Ishikawa (cell line): ENCODE results near the gene PDE1A.

ENCODE experiments used
- CEBPB ChIP-seq: IDR thresholded peaks from 2 replicates; pipeline ENCODE4 v1.6.1; 2012
- CREB1 ChIP-seq: IDR thresholded peaks from 2 replicates; pipeline ENCODE4 v1.6.1; 2012; ENCODE audit warnings: low read depth
- EGR1 ChIP-seq: IDR thresholded peaks from 2 replicates; pipeline ENCODE4 v1.6.1; 2012
- EP300 ChIP-seq: IDR thresholded peaks from 2 replicates; pipeline ENCODE4 v1.6.1; 2012; ENCODE audit warnings: borderline replicate concordance
- FOXM1 ChIP-seq: IDR thresholded peaks from 2 replicates; pipeline ENCODE4 v1.6.1; 2012; ENCODE audit warnings: low read depth, borderline replicate concordance
- NFIC ChIP-seq: IDR thresholded peaks from 2 replicates; pipeline ENCODE4 v1.6.1; 2012
- RAD21 ChIP-seq: IDR thresholded peaks from 2 replicates; pipeline ENCODE4 v1.6.1; 2012; ENCODE audit warnings: low read depth
- TAF1 ChIP-seq: IDR thresholded peaks from 2 replicates; pipeline ENCODE4 v1.6.1; 2012; ENCODE audit warnings: low read depth, mild to moderate bottlenecking
- TCF12 ChIP-seq: IDR thresholded peaks from 2 replicates; pipeline ENCODE4 v1.6.1; 2012; ENCODE audit warnings: low read depth
- TEAD4 ChIP-seq: IDR thresholded peaks from 2 replicates; pipeline ENCODE4 v1.6.1; 2012
- YY1 ChIP-seq: IDR thresholded peaks from 2 replicates; pipeline ENCODE4 v1.6.1; 2012; ENCODE audit warnings: low read depth
- ZBTB7A ChIP-seq: IDR thresholded peaks from 2 replicates; pipeline ENCODE4 v1.6.1; 2012; ENCODE audit warnings: low read depth
- TF ChIP-seq, protein P1 (sequence below): IDR thresholded peaks from 2 replicates; pipeline ENCODE4 v1.6.1; 2012; ENCODE audit warnings: low read depth, mild to moderate bottlenecking
- TF ChIP-seq, protein P2 (sequence below): IDR thresholded peaks from 2 replicates; pipeline ENCODE4 v1.6.1; 2012
- TF ChIP-seq, protein P3 (sequence below): IDR thresholded peaks from 2 replicates; pipeline ENCODE4 v1.6.1; 2012

The PDE1A gene

DNA sequence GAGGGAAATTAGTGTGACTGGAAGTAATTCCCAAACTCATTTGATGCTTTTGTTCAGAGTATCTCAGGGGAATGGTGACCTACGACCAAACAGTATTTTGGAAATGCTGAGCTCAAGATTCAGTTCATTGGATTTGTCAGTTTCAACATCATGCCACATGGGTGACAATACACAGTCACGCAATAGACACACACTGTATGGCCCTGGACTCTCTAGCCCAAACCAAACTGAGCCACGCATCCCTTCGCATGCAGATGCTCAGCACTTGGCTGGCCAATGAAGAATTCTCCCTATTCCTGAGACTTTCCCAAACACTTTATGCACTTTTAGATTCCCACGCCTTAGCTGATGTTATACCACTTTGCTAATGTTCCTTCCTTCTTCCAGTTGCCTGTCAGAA is 10.0 kb downstream of the PDE1A start:
- TF ChIP-seq TAF1 (no peak), FOXM1 (no peak), YY1 (no peak), CEBPB (no peak), EP300 (no peak), CREB1 (no peak), NFIC (no peak), EGR1 (no peak), TEAD4 (no peak), ZBTB7A (no peak), RAD21 (no peak), TCF12 (no peak)
- TF ChIP-seq, protein P1, sequence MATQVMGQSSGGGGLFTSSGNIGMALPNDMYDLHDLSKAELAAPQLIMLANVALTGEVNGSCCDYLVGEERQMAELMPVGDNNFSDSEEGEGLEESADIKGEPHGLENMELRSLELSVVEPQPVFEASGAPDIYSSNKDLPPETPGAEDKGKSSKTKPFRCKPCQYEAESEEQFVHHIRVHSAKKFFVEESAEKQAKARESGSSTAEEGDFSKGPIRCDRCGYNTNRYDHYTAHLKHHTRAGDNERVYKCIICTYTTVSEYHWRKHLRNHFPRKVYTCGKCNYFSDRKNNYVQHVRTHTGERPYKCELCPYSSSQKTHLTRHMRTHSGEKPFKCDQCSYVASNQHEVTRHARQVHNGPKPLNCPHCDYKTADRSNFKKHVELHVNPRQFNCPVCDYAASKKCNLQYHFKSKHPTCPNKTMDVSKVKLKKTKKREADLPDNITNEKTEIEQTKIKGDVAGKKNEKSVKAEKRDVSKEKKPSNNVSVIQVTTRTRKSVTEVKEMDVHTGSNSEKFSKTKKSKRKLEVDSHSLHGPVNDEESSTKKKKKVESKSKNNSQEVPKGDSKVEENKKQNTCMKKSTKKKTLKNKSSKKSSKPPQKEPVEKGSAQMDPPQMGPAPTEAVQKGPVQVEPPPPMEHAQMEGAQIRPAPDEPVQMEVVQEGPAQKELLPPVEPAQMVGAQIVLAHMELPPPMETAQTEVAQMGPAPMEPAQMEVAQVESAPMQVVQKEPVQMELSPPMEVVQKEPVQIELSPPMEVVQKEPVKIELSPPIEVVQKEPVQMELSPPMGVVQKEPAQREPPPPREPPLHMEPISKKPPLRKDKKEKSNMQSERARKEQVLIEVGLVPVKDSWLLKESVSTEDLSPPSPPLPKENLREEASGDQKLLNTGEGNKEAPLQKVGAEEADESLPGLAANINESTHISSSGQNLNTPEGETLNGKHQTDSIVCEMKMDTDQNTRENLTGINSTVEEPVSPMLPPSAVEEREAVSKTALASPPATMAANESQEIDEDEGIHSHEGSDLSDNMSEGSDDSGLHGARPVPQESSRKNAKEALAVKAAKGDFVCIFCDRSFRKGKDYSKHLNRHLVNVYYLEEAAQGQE: no peak
- TF ChIP-seq, protein P2, sequence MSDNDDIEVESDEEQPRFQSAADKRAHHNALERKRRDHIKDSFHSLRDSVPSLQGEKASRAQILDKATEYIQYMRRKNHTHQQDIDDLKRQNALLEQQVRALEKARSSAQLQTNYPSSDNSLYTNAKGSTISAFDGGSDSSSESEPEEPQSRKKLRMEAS: no peak
- TF ChIP-seq, protein P3, sequence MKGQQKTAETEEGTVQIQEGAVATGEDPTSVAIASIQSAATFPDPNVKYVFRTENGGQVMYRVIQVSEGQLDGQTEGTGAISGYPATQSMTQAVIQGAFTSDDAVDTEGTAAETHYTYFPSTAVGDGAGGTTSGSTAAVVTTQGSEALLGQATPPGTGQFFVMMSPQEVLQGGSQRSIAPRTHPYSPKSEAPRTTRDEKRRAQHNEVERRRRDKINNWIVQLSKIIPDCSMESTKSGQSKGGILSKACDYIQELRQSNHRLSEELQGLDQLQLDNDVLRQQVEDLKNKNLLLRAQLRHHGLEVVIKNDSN: no peak

DNA sequence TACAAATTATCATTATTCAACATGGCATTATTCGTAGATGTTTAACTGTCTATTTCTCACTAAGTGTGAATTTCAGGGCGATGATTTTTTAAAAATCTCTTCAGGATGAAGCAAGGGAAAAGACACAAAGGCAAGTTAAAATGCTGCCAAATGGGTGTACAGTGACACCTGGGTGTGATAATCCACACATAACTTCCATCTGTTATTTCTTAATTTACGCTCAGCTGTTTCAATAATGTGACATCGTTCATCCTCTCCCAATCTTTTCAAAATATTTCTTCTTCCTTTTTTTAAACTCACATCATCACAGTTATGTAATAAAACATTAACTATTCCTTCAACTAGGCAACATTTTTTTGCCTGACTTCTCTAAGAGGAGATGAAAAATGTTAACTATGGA is 10.6 kb downstream of the PDE1A start:
- TF ChIP-seq EGR1: no peak
- TF ChIP-seq, protein P1: no peak

DNA sequence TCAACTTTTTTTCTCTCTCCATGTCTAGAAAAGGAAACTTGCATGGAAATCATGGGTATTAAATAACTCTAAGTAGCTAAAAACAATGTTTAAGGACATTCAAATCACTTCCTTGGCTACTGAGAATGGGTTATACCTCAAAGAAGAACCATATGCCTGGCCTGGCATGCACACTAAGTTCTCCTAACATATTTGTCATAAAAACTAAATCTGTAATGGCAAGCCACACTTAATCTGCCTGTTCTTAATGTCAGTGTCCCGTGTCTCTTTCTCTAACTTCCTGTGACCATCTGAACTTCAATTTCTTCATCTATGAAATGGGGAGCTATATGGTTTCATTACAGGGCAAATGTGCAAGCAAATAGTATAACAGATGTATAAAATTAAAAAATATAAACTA is 11.1 kb downstream of the PDE1A start:
- no peak for TF ChIP-seq YY1
- no peak for TF ChIP-seq CREB1
- no peak for TF ChIP-seq EP300
- no peak for TF ChIP-seq FOXM1
- TF ChIP-seq, protein P2: no peak
- TF ChIP-seq RAD21: no peak
- TF ChIP-seq TEAD4: no peak
- TF ChIP-seq, protein P1: no peak
- no peak for TF ChIP-seq ZBTB7A
- TF ChIP-seq TAF1: no peak
- TF ChIP-seq TCF12: no peak
- TF ChIP-seq CEBPB: no peak
- TF ChIP-seq EGR1: no peak

DNA sequence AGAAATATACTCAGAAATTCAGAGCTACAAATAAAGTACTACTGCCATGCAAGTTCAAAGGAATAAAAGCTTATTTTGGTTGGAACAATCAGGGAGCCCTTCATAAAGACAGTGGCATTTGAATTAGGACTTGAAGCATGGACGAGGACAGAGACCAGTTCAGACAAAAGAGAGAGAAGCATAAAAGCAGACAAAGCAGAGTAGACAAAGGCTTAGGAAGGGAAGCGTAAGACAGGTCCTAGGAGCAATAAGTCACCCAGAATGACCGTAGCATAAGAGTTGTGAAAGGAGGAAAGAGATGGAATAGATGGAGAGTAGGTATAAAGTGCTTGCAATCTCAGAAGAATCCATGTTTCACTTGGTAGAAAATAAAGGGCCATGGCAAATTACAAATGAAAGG is 14.0 kb downstream of the PDE1A start:
- no peak for TF ChIP-seq EGR1
- no peak for TF ChIP-seq CEBPB
- no peak for TF ChIP-seq NFIC
- TF ChIP-seq TEAD4: no peak
- TF ChIP-seq TCF12: no peak

DNA sequence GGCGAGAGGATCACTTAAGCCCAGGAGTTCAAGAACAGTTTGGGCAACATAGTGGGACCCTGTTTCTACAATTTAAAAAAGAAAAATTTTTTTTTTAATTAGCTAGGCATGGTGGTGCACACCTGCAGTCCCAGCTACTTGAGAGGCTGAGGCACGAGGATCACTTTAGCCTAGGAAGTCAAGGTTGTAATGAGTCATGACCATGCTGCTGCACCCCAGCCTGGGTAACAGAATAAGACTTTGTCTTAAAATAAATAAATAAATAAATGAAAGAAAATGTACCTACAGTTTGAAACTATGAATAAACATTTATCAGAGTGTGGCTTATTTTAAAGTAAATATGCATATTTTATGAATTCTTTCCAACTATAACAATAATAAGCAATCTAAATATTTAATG is 16.7 kb downstream of the PDE1A start:
- TF ChIP-seq CREB1 (no peak), TCF12 (no peak), CEBPB (no peak), ZBTB7A (no peak), EP300 (no peak), NFIC (no peak)

DNA sequence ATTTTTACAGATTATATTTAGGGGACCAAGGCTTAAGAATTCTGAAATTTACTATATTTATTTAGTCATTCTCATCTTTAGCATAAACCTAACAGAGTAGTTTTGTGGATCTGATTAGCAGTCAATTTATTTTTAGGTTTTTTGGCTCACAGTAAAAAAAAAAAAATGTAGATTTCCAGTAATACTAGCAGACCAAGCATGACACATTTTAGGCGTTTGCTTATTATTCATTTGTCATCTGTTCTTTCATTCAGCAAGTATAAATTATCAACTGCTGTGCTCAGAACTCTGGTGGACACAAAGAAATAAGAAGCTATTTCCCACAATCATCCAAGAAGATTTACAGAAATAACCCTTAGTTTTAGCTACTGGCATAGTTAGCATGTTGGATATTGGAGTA is 20.6 kb downstream of the PDE1A start:
- TF ChIP-seq NFIC (no peak), CEBPB (no peak), EP300 (no peak), TCF12 (no peak), EGR1 (no peak), FOXM1 (no peak), YY1 (no peak), TEAD4 (no peak), CREB1 (no peak), RAD21 (no peak), TAF1 (no peak), ZBTB7A (no peak)
- TF ChIP-seq, protein P3: no peak
- TF ChIP-seq, protein P1: no peak
- TF ChIP-seq, protein P2: no peak
